GM18520 (cell line): ENCODE results near the gene SERP2.

Source experiments
- ATAC-seq: cut with Tn5 transposase; IDR thresholded peaks from one replicate; pipeline ENCODE4 v1.9.1; 2021; ENCODE audit not compliant: unreplicated experiment

Gene SERP2

DNA sequence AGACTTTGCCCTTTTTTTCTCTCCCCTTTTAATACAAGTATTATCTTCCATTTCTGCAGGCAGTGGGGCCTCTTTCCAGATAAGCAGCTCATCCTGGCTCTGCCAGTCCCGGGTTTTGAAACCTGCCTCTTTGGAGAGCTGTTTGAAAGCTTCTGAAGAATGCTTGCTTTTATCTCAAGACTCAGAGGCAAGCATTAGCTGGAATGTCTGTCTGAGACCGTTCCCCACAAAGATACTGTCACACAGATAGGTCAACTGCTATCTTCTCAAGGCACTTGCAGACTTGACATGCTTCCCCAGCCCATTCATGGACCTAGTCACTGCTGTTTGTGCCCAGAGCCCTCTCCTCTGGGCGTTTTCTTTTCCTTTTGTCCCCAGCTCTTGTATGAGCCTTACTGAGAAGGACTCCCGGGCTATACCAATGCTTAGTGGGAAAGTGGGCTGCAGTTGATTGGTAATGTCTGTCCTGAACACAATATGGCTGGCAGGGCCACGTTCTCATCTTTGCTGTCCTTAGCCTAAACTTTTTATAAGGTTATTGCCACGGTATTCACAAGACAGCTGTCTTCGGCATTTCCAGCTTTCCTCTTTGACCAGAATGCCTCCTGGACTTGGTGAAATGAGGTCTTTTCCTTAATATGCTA is 13.4 kb downstream of the SERP2 start:
- ATAC-seq: no peak

DNA sequence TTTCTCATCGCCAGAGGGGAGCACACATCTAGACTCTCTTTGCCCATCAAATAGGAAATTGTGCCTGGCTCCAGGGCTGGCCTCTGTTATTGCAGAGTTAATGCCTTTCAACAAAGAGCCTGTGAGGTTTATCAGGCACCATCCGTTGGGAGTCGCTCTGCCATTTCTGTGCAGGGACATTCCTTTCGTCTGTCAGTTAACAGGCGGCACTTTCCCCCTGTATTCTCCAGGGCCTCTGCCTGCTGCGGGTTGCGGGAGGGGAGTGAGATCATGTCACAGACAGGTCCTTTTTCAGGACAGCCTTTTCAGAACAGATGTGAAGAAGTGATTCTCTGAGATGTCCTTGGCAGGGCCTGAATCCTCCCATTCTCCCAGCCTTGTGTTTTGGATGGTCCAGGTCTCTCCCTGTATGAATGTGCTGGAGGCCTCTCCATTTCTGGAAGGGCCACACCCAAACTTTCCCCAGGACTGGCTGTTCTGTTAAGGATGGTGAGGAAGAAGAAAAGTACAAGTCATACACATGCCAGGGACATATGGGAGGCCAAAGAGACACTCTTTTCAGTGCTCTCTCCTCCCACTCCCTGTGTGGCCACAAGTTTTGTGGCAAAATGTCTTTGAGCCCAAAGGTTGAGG is 14.9 kb downstream of the SERP2 start:
- ATAC-seq: no peak

DNA sequence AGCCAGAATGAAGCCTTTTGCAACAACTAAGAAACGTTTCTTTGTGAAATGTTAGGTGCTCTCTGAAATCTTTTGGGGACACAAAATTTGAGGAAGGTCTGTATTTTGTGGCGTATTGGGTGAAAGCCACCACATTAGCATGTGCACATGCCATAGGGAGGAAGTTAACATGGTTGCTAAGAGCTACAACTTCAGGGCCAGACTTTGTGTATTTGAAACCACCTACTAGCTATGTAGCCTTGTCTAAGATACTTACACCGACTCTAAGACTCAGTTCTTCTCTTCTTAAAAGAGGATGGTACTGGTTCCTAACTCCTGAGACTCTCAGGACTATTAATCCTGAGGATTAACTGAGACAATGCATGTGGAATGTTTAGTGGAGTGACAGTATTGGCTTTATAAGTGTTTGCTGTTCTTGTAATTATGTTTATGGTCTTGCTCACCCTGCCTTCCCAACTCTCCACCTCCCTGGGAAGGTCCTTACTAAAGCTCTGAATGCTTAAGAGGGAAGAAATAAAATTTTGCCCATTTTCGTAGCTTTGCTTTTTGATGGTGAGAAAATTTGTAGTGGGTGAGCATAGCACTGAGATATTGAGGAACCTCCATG is 15.5 kb downstream of the SERP2 start:
- no peak for ATAC-seq

DNA sequence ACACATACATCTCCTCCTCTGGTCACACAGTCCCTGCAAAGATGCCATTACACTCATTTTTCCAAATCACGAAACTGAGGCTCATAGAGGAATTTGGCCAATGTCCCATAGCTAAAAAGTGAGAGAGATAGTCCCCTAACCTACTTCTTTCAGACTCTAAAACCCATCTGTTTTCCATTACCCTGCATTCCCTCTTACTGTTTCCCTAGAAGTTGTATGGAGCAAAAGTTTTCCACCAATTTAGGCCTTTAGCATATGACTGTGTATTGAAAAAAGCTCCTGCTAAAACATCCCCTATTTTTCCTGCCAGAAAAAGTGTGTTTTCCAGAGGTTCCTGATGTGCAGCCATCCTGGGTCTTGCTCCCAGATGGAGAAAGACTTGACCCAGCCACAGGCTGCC is 16.3 kb downstream of the SERP2 start:
- ATAC-seq: no peak

DNA sequence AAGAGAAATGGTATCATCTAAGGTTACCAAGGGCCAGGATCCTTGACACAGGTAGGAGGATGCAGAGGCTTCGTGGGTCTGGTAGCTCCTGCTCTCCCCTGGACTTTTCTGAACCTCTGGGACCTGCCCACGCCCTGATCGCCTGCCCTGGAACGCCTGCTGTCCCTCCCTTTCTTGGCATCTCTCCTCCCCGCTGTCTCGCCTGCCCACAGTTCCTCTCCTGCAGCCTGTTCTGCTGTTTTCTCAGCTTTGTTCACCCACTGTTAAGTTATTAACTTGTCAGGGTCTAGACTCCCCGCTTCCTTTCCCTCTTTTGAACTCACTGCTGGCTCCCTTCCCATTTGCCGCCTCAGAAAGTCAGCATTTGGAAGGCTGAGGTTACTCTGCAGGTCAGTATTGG is 19.8 kb downstream of the SERP2 start:
- no peak for ATAC-seq

DNA sequence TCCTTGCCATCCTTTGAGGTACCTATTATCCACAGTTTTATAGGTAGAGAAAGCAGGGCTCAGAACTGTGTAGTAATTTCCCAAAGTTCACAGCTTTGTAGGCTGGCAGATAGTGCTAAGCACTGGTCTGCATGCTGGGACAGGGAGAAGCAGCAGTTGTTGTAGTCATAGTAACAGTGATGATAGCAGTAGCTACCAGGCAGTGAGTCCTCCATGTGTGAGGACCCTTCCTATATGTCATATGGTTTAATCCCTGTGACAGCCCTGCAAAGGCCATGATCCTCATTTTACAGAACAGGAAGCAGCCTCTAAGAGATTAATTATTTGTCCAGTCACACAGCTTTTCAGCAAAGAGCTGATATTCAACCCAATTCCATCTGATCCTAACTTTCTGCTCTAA is 21.0 kb downstream of the SERP2 start:
- ATAC-seq: no peak

DNA sequence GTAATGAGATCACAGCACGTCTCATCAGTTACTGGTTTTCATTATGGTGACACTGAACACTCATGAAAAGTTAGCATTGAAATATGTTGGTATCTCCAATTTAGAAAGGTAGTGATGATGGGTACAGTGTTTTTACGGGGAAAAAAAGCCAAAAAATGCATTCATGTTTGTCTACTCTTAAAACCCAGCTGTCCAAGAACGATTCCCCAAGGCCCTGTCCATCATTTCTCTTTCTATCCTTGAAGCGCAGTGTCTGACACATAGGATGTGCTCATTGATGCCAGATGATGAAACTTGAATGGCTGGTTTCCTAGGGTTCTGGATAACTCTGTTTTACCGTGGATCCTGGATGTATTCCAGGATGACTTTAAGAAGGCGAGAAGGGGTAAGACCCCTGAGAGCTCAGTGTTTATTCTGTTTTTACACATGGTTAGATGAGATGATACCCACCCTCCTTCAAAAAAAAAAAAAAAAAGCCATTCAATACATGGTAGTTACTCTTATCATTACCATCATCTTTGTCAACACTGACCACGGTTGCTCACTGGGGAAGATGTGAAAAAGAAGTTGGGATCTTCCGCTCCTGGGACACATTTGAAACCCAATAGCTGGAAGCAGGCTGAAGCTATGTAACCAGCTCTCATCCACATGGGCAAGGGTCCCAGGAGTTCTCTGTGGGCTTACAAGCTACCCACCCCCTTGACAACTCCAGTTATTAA is 22.5 kb downstream of the SERP2 start:
- no peak for ATAC-seq

DNA sequence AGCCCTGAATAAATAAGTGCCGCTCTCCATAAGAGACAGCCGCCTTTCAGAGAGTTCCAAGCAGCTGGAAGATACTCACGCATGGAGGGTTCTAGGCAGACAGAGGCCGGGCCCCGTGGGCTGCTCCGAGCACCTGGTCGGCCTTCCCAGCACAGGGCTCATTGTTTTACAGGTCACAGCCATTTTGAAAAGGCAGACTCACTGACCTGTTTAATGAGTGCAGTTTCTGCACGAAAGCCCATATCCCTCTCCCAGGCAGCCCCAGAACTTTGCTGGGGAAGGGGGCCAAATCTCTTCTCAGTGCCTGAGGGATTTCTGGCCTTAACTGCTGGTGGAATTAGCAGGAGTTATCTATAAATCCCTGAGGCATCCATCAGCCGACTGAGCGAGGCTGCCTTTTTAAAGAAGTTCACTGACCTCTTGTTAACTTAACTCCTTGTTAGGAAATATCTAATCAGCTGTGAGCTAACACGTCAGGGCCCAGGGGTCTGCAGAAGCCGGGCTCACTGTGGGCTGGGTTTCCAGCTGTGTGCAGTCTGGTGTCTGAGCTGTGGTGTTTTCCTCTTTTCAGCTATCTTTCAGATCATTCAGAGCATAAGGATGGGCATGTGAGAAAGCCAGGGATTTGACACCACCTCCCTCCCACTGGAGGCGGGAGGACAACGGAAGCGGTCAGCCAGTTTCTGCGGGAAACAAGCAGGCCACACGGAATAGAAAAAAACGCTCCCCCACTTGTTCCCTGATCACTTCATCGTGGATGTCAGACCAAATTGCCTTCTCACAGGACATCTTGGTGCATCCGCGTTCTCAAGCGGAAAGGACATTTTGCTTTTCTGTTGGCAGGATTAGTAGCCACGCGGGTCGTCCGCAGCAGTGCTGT is 23.3 kb downstream of the SERP2 start:
- ATAC-seq: no peak

DNA sequence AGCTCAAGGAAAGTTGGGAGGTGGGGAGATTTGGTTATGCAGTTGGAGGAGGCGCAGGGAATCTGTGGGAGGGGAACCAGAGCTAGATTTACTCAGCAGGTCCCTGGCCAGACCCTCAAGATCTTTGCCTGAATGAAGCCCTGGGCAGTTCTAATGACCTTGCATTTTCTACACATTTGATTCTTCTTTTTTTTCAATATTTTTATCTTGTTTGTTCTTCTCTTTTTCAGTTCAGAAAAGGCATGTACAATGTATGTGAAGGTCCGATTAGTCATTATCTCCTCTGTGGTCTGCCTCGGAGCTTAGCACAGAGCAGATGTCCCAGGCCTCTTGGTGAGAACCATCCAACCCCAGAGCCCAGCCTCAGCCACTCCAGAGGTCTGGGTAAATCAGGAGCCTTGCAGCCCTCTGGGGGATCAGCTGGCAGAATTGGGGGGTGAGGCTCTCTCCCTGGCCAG is 24.2 kb downstream of the SERP2 start:
- ATAC-seq: no peak

DNA sequence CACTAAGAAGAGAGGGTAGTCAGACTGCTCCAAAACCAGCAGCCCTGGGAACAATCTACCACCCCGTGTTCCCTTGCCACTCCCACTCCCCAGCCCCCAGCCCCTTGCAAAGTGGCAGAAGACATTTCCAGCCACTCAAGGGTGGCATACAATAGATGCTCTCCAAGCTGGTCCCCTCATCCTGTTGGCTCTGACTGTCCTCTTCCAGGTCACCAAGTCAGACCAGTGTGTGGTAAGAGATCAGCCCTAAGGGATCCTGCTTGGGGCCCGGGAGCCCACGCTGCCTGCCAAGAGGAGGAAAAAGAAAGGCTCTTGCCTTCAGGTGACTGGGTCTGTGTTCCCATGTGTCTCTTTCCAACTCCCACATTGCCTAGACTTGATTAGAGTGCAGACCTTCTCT is 25.0 kb downstream of the SERP2 start:
- no peak for ATAC-seq

DNA sequence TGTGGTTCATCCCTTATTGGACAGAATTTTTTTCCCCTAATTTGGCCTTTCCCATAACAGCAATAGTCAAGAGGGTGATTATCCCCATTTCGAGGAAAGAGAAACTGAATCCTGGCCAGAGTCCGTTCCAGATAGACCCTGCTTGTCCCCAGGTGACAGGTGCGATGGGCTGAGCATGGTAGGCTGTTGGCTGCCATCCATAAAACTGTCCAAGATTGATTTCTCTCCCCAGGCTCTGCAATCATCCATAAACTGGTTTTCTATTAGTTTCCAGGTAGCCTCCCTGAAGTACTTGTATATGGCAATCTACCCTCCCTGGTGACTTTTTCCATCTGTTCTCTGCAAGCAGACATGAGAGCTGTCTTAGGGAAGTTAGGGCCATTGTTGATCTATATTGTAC is 25.4 kb downstream of the SERP2 start:
- ATAC-seq: no peak

DNA sequence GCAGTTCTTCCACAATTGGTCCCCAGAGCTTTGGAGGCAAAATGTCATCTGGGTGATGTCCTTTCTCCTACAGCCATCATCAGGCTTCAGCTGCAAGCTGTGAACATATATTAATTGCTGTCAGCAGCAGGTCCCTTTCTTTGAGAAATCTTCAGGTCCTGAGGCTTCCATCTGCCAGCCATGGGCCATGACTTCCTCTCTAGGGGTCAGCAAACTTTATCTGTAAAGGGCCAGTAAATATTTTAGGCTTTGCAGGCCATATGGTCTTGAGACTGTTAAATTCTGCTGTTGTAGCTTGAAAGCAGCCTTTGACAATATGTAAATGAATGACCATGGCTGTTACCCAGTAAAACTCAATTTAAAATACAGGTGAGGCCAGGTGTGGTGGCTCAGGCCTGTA is 27.1 kb downstream of the SERP2 start:
- ATAC-seq: no peak

DNA sequence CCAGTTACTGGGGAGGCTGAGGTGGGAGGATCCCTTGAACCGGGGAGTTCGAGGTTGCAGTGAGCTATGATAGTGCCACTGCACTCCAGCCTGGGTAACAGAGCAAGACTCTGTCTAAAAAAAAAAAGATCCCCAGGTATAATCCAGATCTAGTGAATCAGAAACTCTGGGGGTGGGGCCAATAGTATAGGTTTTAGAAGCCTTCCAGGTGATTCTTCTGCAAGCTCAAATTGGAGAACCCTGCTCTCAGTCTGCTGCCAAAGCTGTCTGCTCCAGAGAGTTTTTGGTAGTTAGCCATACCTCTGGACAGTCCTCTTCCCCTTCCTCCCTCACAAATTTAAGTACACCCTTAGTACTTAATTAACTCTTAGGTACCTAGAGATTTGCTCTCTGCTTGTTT is 28.0 kb downstream of the SERP2 start:
- ATAC-seq: no peak

DNA sequence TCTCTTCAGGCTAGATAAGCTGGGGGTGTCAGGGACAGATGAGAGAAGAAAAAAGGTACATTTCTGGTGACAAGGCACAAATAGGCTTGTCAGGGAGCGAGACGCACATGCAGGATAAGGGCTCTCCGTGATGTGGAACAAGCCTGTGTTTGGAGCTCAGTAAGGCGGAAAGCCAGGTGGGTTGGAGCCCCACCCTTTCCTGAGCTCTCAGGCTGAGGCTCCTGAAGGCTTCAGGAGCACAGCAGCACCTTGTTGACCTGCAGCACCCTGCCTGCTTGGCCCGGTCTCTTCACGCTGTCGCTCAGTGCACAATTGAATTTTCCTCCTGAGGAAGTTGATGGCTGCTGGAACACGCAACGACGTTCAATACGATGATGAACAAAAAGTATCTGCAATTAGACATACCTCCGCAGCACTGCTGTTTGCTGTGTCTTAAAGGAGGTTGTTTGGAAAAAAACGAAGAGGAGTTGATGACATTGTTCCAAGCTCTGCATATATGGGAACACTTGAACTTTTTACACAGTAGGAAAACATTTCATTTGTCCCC is 29.3 kb downstream of the SERP2 start:
- no peak for ATAC-seq

DNA sequence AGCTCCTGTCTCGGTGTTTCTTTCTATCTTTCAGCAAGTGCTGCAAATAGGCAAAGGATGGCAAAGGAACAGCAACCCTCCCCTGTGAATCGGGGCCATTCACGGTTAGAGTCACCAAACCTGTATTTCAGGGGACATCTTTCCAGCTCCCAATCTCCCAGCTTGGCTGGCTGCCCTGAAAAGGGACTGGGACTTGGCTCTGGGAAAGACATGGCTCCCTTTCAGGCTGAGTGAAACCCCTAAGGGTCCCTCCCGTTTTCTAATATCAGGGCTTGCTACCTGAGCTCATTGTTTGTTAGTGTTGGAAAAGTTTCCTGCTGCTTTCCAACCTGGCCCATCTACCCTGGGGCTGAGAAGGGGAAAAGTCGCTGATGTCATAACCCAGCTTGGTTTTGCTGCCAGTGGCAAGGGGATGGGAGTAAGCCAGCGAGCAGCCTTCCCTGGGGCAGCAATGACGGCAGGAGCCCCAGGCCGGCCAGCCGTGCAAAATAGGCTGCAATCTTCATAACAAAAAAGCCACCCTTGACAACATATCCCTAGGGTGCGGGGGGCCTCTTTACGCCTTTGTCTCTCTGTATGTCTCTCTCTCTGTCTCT is 29.9 kb downstream of the SERP2 start:
- ATAC-seq: no peak

DNA sequence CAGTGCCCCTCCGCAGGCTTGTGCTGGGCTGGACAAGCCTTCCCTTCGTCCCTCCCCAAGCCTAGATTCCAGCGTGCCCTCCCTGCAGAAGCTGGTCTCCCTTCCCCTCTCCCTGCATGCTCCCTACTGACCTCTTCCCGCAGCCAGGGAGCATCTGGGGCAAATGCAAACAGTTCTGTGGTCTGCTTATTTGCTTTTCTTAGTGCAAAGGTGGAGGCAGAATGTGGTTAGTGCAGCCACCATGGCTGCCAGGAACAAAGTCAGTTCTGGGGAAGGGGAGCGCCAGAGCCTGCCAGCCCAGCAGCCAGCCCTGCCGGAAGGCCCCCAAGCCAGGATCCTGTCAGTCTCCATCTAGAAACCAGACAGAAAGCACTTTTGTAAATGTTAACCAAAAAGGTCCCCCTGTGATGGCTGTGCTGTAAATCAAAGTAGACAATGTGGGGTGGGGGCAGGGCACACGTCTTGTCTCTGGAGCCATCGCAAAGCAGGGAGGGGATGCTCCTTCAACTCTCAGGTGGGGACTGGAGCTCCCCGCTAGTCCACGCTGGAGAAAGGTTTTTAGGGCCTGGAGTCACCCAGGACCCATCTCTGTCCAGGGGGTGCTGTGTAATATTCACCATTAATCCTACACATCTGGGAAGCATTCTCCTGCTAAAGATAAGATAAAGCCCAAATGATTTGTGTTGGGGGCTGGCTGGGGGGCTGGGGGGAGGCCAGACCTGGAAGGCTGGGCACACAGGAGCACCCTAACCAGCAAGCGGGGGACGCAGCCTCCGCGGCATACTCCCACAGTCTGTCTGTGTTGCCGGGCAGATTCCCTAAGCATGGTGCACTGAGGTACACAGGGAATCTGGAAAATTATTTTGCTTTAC is 30.9 kb downstream of the SERP2 start:
- ATAC-seq: no peak

DNA sequence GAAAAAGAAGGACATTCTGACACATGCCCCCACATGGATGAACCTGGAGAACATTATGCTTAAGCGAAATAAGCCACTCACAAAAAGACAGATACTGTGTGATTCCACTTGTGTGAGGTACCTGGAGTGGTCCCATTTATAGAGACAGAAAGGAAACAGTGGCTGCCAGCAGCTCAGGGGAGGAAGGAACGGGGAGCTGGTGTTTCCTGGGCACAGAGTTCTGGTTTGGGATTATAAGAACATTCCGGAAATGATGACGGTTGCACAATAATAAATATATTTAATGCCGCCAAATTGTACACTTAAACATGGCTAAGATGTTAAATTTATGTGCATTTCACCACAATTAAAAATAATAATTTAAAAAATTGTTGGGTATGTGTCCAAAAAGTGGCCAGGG is 33.0 kb downstream of the SERP2 start:
- ATAC-seq: no peak

DNA sequence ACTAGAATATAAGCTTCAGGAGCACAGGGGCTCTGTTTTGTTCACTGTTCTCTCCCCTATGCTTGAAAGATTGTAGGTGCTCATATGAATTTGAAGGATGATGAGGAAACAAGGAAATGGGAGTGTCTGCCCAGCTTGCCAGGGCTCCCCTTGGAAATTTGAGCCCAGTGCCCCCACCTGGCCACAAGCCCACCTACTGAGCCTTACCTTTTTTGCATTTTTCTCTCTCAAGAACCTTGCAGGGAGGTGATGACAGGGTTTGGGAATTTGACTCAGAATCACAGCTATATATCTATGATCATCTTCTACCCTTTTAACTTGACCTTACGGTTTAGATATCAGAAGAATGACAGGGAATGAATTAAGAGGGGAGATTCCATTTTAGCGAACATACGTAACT is 33.8 kb downstream of the SERP2 start:
- ATAC-seq: no peak

DNA sequence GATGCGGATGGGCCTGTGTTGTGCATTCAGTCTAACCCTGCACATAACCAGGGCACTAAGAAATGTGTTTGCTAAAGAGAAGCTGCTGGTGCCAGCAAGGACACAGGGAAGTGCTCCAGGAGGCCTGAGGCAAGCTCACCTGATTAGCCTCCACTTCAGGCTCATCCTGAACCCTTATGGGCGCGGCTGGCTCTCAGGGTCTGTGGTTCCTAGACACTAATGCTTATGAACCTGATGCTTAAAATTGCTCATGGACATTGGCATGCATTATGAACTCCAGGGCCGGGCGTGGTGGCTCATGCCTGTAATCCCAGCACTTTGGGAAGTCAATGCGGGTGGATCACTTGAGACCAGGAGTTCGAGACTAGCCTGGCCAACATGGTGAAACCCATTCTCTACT is 34.3 kb downstream of the SERP2 start:
- no peak for ATAC-seq
